Right lobe of liver (tissue), 6 donors: Measurements from ENCODE around the gene ERC2. TPM values are rescaled to one million over a fixed set of nuclear protein-coding genes. Genes with fewer than 3 reads are reported as not detected.

ENCODE experiments used
- ATAC-seq, 4 donors: fragments of 200-7000 bp; cut with Tn5 transposase; one replicate each; pipeline ENCODE4 v1.9.1; 2020; ENCODE audit warnings: mild to moderate bottlenecking in 4 of 4, moderate library complexity in 4 of 4
- DNase-seq, 3 donors: peaks; one replicate each; pipeline ENCODE4 v3.0.0-alpha.2; 2020
- H3K27ac ChIP-seq, 3 donors: fragments of 200-600 bp; one replicate each; pipeline ENCODE4 v1.8.0; 2022
- H3K27me3 ChIP-seq, 2 donors: fragments of 200-600 bp; one replicate each; pipeline ENCODE4 v1.8.0; 2022
- H3K36me3 ChIP-seq, 4 donors: fragments of 200-600 bp; sonication (generic) in 1 of 4; one replicate each; pipeline versions ENCODE4 v1.5.1 to v1.8.0; 2017 to 2022; ENCODE audit warnings: control low read depth in 1 of 4
- H3K4me1 ChIP-seq, 4 donors: fragments of 200-600 bp; sonication (generic) in 1 of 4; one replicate each; pipeline versions ENCODE4 v1.5.1 to v1.8.0; 2017 to 2022; ENCODE audit warnings: control low read depth in 1 of 4
- H3K4me3 ChIP-seq, 3 donors: fragments of 200-600 bp; one replicate each; pipeline ENCODE4 v1.8.0; 2022
- H3K9me3 ChIP-seq, 4 donors: fragments of 200-600 bp; sonication (generic) in 1 of 4; one replicate each; pipeline versions ENCODE4 v1.5.1 to v1.8.0; 2017 to 2022; ENCODE audit warnings: control low read depth in 1 of 4
- CTCF ChIP-seq, 4 donors: fragments of 200-600 bp in 3 of 4; fragments of 450-650 bp in 1 of 4; IDR thresholded peaks; one replicate each; pipeline versions ENCODE4 v1.5.1 to v1.8.0; 2016 to 2022; ENCODE audit warnings: antibody characterized with exemption in 4 of 4, mild to moderate bottlenecking in 2 of 4
- POLR2A ChIP-seq: fragments of 450-650 bp; IDR thresholded peaks from one replicate; pipeline ENCODE4 v1.6.1; 2017; ENCODE audit warnings: antibody characterized with exemption, mild to moderate bottlenecking
- WGBS: methylation state at CpG from one replicate; pipeline ENCODE4 v1.1.6; 2018; ENCODE audit warnings: low coverage, low lambda C conversion rate; ENCODE audit not compliant: insufficient coverage; ENCODE audit errors: missing lambda C conversion rate; 5-methylcytosine and 5-hydroxymethylcytosine counted together
- intact Hi-C, 2 donors: fragments of 100-400 bp; cut with DNase I; formaldehyde crosslinking; loops; one replicate each; pipeline versions ENCODE4 v1.11.2 to v1.14.1; 2022
- total RNA-seq, 6 experiments: library from RNA; depleted of rRNA in 2 of 6; stranded (reverse); fragments of >200 nt in 2 of 6; fragmentation: NEBNext Ultra II Directional in 3 of 6; extraction: Animal tissue kit (Norgen Biotek cat#: 25700) in 3 of 6; gene quantifications; one replicate each; pipeline versions ENCODE4 v1.1.0 to v1.2.4, GENCODE V29; 2016 to 2023
- donor health status: DM: no; HTN: yes; CAD: no.
- donor health status: DM: no; HTN: no; CAD: no.
- donor health status: DM: no; HTN: no; CAD: no.
- donor health status: DM: no; HTN: yes; CAD: no.
- donor health status: DM: no; HTN: yes; CAD: no.

The ERC2 gene
- total RNA-seq, 6 experiments from 2014 or later, result not detected

DNA sequence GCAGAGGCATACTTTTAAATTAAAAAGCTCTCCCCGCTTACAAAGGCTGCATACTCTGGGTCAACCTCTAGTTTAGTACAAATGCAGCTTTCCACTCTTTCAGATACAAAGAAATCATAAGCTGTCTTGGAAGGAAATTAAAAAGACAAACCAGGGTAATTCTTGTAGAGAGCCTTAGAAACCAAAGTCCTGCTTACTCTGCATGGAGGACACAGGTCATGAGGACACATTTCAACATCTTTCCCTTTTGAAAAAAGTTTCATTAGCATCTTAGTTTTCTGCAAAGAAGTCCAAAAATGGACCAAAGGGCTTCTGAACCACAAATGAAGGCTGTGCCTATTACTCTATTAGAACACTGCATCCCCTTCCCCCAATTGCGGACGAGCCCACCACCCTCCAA is 930.7 kb downstream of the ERC2 start:
- ATAC-seq (peak in 1 of 4 donors; percentile 45), DNase-seq (no peak)
- TF ChIP-seq CTCF (IDR thresholded peaks at IDR 0.05) (no peak), POLR2A (no peak)
- intact Hi-C loops, result no loop called here
- Histone ChIP-seq H3K27me3 (no peaks in the 10 kb centered on the region), H3K4me1 (peaks cover 0 to 12% (median 5%) of the 10 kb centered on the region in 4 donors), H3K9me3 (no peaks in the 10 kb centered on the region), H3K27ac (no peak overlapping the region), H3K36me3 (no peaks in the 10 kb centered on the region), H3K4me3 (no peak overlapping the region)
- 49% methylated on average over 3 of the region's 3 CpGs for WGBS

- H3K27ac ChIP-seq, result no peak overlapping the region
- H3K9me3 ChIP-seq, result no peaks in the 10 kb centered on the region
- intact Hi-C loops, result no loop called here
- DNase-seq (no peak), ATAC-seq (peak in 1 of 4 donors; percentile 17)
- TF ChIP-seq POLR2A, result no peak
- TF ChIP-seq CTCF (IDR thresholded peaks at IDR 0.05), result no peak
- peaks cover 0 to 12% (median 5%) of the 10 kb centered on the region in 4 donors for H3K4me1 ChIP-seq
- H3K36me3 ChIP-seq, result no peaks in the 10 kb centered on the region
- 84% methylated on average over 3 of the region's 7 CpGs for WGBS
- no peaks in the 10 kb centered on the region for H3K27me3 ChIP-seq
- no peak overlapping the region for H3K4me3 ChIP-seq
Observed at GRCh38 chr3:55537129-55537528, 931.1 kb downstream of the ERC2 start.

- Histone ChIP-seq H3K9me3 (no peaks in the 10 kb centered on the region), H3K27me3 (no peaks in the 10 kb centered on the region), H3K4me1 (peaks cover 0 to 12% (median 5%) of the 10 kb centered on the region in 4 donors), H3K4me3 (no peak overlapping the region), H3K27ac (no peak overlapping the region), H3K36me3 (no peaks in the 10 kb centered on the region)
- no CpG with 5 or more reads among the region's 2 CpGs for WGBS
- DNase-seq, result no peak
- intact Hi-C loops, result no loop called here
- ATAC-seq, result no peak
- no peak for TF ChIP-seq CTCF (IDR thresholded peaks at IDR 0.05)
- no peak for TF ChIP-seq POLR2A
Observed at GRCh38 chr3:55534876-55535275, 933.4 kb downstream of the ERC2 start.

DNA sequence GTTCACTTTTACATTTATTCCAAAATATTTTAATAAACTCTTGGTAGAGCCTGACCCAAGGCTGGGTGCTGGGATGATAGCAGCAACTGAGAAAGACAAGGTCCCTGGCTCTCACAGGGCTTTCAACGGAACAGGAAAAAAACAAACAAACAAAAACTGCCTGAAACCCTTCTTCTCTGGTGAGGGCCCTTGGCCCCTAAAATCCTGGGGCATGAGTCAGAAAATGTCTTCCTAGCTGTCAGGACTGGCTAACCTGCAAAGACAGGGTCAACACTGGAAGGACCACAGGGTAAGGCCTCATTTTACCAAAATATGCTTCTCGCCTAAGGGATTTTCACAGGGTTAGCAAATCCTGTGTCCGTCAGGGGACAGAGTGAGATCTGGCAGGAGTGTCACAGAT is 935.5 kb downstream of the ERC2 start:
- ATAC-seq, result no peak
- intact Hi-C loops, result no loop called here

More for the DNA sequence above, 935.5 kb downstream of the ERC2 start:
- Histone ChIP-seq H3K4me1 (peaks cover 0 to 9% (median 4%) of the 10 kb centered on the region in 4 donors), H3K36me3 (no peaks in the 10 kb centered on the region), H3K9me3 (no peaks in the 10 kb centered on the region), H3K4me3 (no peak overlapping the region), H3K27me3 (no peaks in the 10 kb centered on the region), H3K27ac (no peak overlapping the region)
- DNase-seq, result no peak
- TF ChIP-seq CTCF (IDR thresholded peaks at IDR 0.05) (no peak), POLR2A (no peak)
- 69% methylated on average over 3 of the region's 3 CpGs for WGBS
